ENCODE results near the gene FMN1. TPM values are rescaled to one million over a fixed set of nuclear protein-coding genes. Genes with fewer than 3 reads are reported as not detected.

The FMN1 gene
- polyA plus RNA-seq, 3 donors, result 0.28 to 3.7 (median 0.34) TPM

DNA sequence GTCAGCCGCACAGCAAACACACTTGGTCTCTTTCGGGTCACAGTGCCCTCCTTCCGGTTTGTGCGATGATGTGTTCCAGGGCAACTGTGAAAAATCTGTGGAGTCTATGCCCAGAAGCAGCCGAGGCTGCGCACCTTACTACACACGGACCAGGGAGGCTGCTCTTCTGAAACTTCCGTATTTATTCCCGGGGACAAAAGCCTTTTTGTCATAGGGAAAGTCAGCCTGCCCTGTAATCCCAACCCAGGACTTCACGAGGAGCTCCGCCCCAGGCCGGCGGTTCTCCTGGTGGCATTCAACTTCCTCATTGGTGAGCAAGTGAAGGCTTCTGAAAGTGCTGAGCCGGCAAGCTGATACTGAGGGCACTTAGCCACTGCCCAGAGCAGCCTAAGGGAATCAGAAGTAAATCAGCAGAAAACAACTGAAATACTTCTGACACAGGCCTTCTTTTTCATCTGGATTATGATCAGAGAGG lies 126.5 kb downstream of the FMN1 start:
- peak overlapping the region; percentile 33 for H3K9ac ChIP-seq (ENCODE audit: insufficient read depth, low read length, poor library complexity, severe bottlenecking)
- TF ChIP-seq, protein P1, sequence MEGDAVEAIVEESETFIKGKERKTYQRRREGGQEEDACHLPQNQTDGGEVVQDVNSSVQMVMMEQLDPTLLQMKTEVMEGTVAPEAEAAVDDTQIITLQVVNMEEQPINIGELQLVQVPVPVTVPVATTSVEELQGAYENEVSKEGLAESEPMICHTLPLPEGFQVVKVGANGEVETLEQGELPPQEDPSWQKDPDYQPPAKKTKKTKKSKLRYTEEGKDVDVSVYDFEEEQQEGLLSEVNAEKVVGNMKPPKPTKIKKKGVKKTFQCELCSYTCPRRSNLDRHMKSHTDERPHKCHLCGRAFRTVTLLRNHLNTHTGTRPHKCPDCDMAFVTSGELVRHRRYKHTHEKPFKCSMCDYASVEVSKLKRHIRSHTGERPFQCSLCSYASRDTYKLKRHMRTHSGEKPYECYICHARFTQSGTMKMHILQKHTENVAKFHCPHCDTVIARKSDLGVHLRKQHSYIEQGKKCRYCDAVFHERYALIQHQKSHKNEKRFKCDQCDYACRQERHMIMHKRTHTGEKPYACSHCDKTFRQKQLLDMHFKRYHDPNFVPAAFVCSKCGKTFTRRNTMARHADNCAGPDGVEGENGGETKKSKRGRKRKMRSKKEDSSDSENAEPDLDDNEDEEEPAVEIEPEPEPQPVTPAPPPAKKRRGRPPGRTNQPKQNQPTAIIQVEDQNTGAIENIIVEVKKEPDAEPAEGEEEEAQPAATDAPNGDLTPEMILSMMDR (IDR thresholded peaks at IDR 0.05), result no peak
- H3K9me3 ChIP-seq (replicated peaks in 1 of 2; ENCODE audit: control insufficient read depth in 1 of 2, insufficient read depth in 1 of 2, low read length in 2 of 2), result no peaks in the 10 kb centered on the region
- peaks cover 20 to 22% of the 10 kb centered on the region in 2 donors for H3K4me1 ChIP-seq (ENCODE audit: control insufficient read depth in 1 of 2, insufficient read depth in 2 of 2, low read length in 2 of 2)
- 3% methylated on average over 14 of the region's 14 CpGs for WGBS (ENCODE audit: insufficient coverage)
- no peaks in the 10 kb centered on the region for H3K79me2 ChIP-seq (ENCODE audit: insufficient read depth, low read length)
- H4K20me1 ChIP-seq (ENCODE audit: insufficient read depth, low read length), result no peaks in the 10 kb centered on the region
- peaks cover 12 to 19% of the 10 kb centered on the region in 2 donors for H3K36me3 Mint-ChIP-seq
- H3K27me3 Mint-ChIP-seq (ENCODE audit: low read depth in 3 of 3), result peaks cover 2 to 18% (median 13%) of the 10 kb centered on the region in 3 donors
- H3K4me1 Mint-ChIP-seq, result peaks cover 21% of the 10 kb centered on the region
- H3K27ac ChIP-seq (ENCODE audit: low read depth in 1 of 2, low read length in 2 of 2), result peak overlapping the region; percentile 41 to 58
- DNase-seq, result peak; percentile 60 to 79 (median 66)
- peak overlapping the region; percentile 34 to 88 (median 72) for H3K27ac Mint-ChIP-seq
- peaks cover 0 to 9% of the 10 kb centered on the region in 2 donors for H3K36me3 ChIP-seq (replicated peaks in 1 of 2; ENCODE audit: control insufficient read depth in 1 of 2, insufficient read depth in 2 of 2, low read length in 2 of 2)
- peak overlapping the region; percentile 80 for H2AFZ ChIP-seq (ENCODE audit: insufficient read depth, low read depth, low read length, poor library complexity, severe bottlenecking)
- H3K27me3 ChIP-seq (ENCODE audit: control insufficient read depth in 2 of 2, insufficient read depth in 2 of 2, low read length in 2 of 2), result no peaks in the 10 kb centered on the region
- peaks cover 0 to 2% (median 0%) of the 10 kb centered on the region in 7 donors for H3K9me3 Mint-ChIP-seq
- peak overlapping the region; percentile 43 to 75 (median 44) for H3K4me3 ChIP-seq (replicated peaks in 1 of 3; ENCODE audit: low read depth in 2 of 3, low read length in 3 of 3)
- H3K4me3 Mint-ChIP-seq, result peak overlapping the region; percentile 81 to 95
- intact Hi-C loops (cut with micrococcal nuclease), result no loop called here
- H3K4me2 ChIP-seq (replicated peaks; ENCODE audit: extremely low read depth, low read length, poor library complexity, severe bottlenecking), result peak overlapping the region; percentile 77

DNA sequence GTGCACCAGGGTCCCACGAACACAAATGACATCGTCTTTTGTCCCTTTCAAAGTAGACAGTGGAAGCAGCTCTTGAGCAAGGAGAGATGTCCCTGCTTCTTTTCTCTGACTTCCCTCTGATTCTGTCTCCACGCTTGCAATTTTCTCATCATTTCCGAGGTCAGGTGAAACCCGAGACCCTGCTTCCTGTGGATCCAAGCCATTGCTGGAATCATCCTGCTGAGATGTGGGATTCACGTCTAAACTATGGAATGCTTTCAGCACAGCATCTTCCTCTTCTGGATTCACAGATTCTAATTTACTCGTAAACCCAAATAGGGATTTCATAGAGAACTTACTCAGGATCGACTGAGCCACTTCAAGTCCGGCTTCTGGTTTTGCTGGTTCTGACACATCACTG lies 127.1 kb downstream of the FMN1 start:
- Histone ChIP-seq H3K4me3 (replicated peaks in 1 of 3; ENCODE audit: low read depth in 2 of 3, low read length in 3 of 3) (peak overlapping the region; percentile 43 to 75 (median 44)), H3K9ac (ENCODE audit: insufficient read depth, low read length, poor library complexity, severe bottlenecking) (peak overlapping the region; percentile 33), H3K4me2 (replicated peaks; ENCODE audit: extremely low read depth, low read length, poor library complexity, severe bottlenecking) (peak overlapping the region; percentile 77), H4K20me1 (ENCODE audit: insufficient read depth, low read length) (no peaks in the 10 kb centered on the region), H3K27ac (ENCODE audit: low read depth in 1 of 2, low read length in 2 of 2) (no peak overlapping the region), H2AFZ (ENCODE audit: insufficient read depth, low read depth, low read length, poor library complexity, severe bottlenecking) (peak overlapping the region; percentile 80), H3K9me3 (replicated peaks in 1 of 2; ENCODE audit: control insufficient read depth in 1 of 2, insufficient read depth in 1 of 2, low read length in 2 of 2) (no peaks in the 10 kb centered on the region), H3K79me2 (ENCODE audit: insufficient read depth, low read length) (no peaks in the 10 kb centered on the region), H3K27me3 (ENCODE audit: control insufficient read depth in 2 of 2, insufficient read depth in 2 of 2, low read length in 2 of 2) (no peaks in the 10 kb centered on the region), H3K36me3 (replicated peaks in 1 of 2; ENCODE audit: control insufficient read depth in 1 of 2, insufficient read depth in 2 of 2, low read length in 2 of 2) (peaks cover 0 to 9% of the 10 kb centered on the region in 2 donors), H3K4me1 (ENCODE audit: control insufficient read depth in 1 of 2, insufficient read depth in 2 of 2, low read length in 2 of 2) (peaks cover 20 to 22% of the 10 kb centered on the region in 2 donors)
- WGBS (ENCODE audit: insufficient coverage), result 38% methylated on average over 8 of the region's 9 CpGs
- TF ChIP-seq, protein P1 (IDR thresholded peaks at IDR 0.05), result no peak
- Mint-ChIP-seq H3K27me3 (ENCODE audit: low read depth in 3 of 3) (peaks cover 0 to 15% (median 13%) of the 10 kb centered on the region in 3 donors), H3K4me1 (peaks cover 21% of the 10 kb centered on the region), H3K27ac (peak overlapping the region in 3 of 7 donors; percentile 51 to 86 (median 68)), H3K4me3 (peak overlapping the region; percentile 81 to 95), H3K36me3 (peaks cover 14 to 21% of the 10 kb centered on the region in 2 donors), H3K9me3 (peaks cover 0 to 3% (median 0%) of the 10 kb centered on the region in 7 donors)
- intact Hi-C loops (cut with micrococcal nuclease), result no loop called here
- DNase-seq, result no peak
